Measurements from ENCODE around the gene MALL.
"Not testable (repeated sequence)": the region's sequence is repeated elsewhere in the genome, so short reads cannot be mapped to it uniquely, and the experiment has no call there.

The MALL gene

GRCh38 chr2:110120171-110121051 is 4.8 kb upstream of the MALL start:
- no peak for DNase-seq (ENCODE audit: low read depth)

GRCh38 chr2:110116033-110116710 is 550 bp upstream of the MALL start:
- no peak for DNase-seq (ENCODE audit: low read depth)

GRCh38 chr2:110114831-110115255 is 779 bp downstream of the MALL start:
- no peak for DNase-seq (ENCODE audit: low read depth)

DNA sequence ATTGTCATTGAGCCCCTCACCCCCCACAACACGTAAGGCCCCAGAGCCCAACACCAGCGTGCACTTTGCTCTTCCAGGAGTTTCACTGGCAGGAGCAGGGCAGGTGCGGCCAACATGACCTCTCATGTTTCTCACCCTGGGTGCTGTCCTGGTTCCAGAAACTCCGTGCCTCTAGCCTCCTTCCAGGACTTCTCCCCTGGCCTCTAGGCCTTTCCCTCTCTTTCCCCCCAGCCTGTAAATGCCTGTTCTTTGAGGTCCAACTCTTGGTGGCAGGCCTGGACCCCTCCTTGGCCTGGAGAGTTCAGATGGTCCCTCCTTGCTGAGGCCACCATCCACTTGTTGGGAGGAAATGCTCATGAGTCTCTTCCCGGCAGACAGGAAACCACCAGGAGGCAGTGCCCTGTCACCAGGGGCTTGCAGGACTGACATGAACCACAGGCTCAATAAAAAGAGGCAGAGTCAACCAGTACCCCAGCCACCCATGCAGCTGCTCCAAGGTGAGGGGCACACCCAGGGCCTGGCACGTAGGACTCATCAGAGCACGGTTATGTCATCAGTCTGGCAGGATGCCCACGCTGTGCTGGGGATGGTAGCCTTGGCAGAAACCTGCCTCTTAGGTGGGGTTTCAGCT is 1.5 kb downstream of the MALL start:
- no peak for DNase-seq (ENCODE audit: low read depth)

GRCh38 chr2:110108291-110108690 is 7.3 kb downstream of the MALL start:
- DNase-seq (ENCODE audit: low read depth), result not testable (repeated sequence)

DNA sequence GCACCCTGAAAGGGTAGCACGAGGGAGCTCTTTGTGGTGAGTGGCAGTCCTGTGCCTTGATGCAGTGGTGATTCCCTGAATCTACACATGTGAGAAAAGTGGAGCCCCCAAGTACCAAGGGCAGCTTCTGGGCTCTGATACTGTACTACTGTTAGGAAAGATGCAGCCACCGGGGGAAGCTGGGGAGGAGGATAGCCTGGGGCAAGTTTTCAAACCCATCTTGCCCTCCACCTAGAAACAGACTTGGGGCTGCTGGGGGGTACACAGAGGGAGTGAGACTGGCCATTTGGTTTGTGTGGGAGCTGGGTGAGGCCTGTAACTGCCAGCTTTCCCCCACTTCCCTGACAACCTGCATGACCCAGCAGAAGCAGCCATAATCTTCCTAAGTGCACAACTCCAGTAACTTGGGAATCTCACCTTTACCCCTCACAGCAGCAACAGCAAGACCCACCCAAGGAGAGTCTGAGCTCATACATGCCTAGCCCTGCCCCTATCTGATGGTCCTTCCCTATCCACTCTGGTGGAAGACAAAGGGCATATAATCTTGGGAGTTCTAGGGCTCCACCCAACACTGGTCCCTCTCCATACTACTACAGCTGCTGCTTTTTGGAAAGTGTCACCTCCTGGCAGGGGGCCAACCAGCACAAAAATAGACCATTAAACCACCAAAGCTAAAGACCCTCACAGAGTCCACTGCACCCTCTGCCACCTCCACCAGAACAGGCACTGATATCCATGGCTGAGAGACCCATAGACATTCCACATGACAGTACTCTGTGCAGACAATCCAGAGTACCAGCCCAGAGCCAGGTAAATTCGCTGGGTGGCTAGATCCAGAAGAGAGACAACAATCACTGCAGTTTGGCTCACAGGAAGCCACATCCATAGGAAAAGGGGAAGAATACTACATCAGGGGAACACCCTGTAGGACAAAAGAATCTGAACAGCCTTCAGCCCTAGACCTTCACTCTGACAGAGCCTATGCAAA is 8.2 kb downstream of the MALL start:
- DNase-seq (ENCODE audit: low read depth), result no peak

DNA sequence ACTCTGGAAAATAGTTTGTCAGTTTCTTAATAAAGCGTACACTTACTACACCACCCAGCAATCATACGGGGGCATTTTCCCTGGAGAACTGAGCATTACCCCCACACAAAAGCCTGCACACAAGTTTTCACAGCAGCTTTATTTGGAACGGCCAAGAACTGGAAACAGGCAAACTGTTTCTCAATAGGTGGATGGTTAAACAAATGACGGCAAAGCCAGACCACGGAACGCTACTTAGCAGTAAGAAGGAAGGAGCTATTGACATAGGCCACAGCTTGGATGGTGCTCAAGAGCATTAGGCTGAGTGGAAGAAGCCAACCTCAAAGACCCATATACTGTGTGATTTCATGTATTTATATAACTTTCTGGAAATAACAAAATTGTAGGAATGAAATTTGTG is 9.0 kb downstream of the MALL start:
- no peak for DNase-seq (ENCODE audit: low read depth)

DNA sequence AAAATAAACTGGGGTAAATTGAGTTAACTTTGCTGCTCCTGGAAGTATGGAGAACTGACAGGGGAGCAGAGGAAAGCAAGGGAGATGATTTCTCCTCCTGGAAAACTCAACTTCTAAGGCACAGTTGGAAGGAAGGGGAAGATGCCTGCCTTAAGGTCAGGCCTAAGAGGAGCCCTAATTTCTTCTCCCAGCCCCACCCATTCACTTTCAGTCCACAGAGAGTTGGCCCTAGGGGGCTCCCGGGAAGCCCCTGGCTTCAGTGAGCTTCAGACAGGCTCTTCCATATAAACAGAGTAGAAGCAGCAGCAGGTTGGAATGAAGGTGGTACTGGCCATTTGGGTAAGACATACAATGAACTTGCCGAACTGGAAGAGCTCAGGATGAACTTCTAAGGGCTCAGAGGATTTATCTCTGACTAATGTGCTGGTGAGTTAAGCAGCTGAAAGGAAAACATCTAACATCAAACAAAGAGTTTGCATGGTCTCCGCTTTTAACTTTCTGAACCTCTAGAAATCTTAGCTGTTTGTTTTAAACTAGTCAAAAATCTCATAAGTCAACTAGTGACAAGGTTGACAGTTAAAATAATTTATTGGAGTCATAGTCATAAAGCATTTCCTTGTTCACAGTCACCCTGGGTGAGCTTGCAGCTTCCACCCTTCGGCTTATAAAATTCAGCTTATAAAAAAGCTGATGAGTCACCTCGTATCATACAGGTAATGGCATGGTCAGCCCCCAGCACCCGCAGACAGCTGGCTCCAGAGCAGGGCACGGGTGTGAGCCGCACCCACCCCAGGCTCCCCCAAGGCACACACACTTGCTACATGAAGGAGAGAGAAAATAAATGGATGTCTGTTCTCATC is 9.8 kb downstream of the MALL start:
- DNase-seq (ENCODE audit: low read depth), result no peak

GRCh38 chr2:110105183-110105582 is 10.4 kb downstream of the MALL start:
- DNase-seq (ENCODE audit: low read depth), result no peak

DNA sequence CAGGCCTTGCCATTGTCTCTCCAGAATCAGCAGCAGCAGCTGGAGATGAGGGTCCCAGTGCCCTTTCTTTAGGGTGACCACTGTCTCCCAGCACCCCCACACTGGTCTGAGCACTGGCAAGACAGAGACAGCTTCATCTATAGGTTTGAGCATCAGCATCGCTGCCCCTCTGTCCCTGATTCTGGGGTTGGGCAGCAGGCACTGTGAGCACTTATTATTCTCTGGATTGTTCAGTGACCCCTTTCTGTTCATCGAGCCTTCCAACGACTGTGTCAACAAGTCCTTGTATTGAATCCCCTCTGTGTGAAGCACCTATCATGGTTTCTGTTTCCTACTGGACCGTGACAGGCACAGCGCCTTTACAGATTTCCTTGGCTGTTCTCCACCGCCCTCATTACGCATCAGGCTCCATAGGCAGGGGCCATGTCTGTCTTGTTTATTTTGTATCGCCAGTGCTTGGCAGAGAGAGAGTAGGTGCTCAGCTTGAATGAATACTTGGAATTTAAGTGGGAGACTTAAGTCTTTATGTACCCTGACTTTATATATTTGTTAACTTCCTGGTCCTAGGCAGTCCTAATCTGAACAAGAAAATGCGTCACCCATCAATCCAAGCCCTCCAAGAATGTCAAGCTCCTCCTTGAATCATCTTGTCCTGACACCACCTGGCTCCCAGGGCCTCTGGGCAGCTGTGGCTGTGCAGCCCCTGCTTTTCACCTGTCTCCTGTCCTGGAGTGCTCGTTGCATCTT is 11.4 kb downstream of the MALL start:
- no peak for DNase-seq (ENCODE audit: low read depth)

DNA sequence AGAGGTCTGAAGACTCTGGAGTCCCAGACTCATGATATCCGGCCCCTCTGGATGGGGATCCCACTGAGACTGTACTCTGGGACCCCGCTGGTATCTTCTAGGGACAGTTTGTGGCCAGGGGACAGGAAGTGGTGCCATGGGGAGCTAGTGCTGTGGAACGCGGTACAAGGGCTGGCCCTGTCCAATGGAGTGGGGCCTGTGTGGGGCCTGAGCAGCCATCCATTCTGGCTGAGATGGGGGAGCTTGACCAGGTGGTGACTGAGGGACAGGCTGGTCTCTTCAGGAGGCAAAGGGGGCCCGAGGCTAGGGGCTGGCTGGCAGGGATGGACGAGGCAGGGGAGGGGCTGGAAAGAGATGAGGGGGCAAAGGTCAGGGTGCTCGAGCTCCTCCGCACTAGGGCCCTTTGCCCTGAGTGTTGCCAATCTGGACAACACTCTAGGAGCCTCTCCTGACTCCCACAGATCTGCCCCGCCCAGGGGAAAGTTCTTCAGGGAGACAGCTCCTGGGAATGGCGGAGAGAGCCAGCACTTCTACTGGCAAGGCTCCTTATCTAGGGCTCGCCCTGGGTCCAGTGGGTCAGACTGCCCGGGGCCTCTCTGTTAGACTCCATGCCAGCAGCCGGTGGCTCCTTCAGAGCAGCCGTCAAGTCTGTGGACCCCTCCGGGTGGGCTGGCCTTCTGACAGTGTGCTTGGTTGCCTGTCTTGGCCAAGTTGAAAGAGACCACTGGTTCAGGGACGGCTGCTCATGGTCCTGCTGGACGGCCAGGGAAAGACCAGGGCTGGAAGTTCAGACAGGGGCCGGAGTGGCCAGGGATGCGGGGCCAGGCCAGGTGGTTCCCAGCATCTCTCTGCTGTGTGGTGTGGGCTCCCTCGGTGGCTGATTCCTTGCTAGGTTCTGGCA is 12.3 kb downstream of the MALL start:
- no peak for DNase-seq (ENCODE audit: low read depth)

DNA sequence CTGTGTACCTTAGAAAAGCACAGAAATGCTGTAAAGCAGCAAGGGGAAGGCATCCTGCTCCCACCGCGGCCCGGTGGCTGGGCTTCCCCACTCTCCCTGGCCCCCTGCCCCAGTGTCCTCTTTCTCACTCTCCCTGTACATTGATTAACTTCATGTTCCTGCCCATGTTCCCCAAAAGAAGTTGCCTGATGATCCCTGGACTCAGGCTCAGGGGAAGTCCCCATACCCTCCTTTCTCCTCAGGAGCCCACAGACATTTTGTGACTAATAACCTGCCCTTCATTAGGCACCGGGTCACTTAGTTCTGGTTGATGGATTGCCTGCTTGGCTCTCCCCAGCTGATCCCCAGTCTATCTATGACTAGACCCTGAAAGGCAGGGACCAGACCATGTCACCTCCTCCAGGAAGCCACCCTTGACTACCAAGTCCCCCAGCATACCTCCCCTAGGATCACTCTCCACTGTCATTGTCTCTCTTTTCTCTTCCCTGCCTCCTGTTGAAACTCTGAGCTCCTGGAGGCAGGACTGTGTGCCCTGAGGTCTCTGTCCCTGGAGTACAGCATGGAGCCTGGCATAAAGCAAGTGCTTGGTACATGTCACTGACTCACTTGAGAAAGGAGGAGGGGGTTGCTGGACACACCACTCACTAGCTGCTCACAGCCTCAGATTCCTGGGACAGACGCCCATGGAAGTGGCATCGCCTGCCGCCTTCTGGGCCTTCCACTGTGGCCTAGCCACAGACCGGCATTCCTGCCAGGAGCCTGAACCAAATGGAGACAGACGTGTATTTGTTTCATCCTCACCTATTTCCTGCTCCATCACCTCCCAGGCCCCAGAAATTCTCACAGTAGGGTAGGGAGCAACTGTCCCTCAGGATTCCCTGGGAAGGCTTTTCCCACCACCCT is 13.5 kb downstream of the MALL start:
- DNase-seq (ENCODE audit: low read depth), result no peak

- DNase-seq (ENCODE audit: low read depth), result no peak
Measured at GRCh38 chr2:110101280-110101844, 14.3 kb downstream of the MALL start.

DNA sequence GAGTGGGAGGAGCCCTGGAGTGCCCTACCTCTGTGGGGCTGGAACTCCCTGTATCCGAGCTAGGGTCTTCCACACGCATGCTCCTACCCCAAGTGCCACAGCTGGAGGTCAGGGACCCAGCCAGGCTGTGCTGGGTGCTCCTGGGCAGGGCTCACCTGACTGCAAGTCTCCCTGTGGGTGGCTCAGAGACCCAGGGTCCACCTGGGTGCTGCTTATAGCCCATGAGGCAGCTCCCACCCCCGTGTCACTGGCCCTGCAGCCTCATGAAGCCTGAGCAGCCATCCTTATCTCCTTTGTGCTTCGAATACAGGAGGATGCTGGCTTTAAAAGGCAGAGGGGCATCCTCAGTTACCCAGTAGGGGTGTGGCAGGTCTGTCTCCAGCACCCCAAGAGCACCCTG is 14.7 kb downstream of the MALL start:
- DNase-seq (ENCODE audit: low read depth), result not testable (repeated sequence)

GRCh38 chr2:110100480-110100879 is 15.1 kb downstream of the MALL start:
- DNase-seq (ENCODE audit: low read depth), result no peak

DNA sequence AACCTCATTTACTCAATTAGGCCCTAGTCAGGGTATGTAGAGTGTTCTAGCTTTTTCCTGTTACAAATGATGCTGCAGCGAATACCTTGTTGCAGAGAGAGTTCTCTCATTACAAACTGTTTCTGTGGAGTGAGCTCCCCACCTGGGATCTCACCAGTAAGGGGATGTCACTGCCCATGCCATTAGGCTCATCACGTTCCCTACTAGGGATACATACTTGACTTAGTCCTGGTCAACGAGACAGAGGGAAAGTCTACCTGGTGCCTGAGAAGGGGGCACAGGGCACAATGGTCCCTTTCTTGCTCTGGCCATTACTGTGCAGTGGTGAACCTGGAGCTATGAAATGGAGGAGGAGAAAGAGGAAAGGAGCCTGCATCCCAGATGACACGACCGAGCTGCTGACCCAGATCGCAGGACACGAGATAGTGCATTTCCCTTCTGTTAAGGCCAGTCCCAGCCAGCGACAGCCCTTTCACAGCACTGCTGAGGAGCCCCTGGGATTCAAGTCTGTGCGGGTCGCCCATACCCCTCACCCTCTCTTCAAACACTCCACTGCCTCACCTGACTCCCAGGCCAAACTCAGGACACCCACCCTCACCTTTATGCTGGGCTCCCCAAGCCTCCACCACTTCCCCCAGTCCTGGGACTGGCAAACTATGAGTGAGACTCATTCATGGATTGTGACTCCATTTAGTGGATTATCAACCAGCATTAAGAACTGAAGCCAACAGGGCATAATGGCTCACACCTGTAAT is 16.0 kb downstream of the MALL start:
- no peak for DNase-seq (ENCODE audit: low read depth)

DNA sequence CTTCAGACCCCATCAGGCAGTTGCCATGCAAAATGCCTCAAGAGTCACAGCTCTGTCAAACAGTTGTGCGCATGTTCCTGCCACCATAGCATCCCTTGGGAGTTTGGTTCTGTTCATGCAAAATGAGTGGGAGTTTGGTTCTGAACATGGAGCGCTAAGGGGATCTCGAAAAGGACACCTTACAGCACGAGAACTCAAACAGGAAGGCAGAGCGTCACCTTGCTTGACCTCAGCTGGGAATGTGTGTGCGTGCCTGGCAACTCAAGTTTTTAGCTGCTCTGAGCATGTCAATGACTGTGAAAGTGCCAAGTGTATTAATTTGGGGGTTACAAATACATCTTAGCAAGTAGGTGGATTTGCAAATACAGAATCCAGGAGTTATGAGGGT is 16.6 kb downstream of the MALL start:
- DNase-seq (ENCODE audit: low read depth), result no peak
